ENCODE results near the gene NMNAT1.

- TF ChIP-seq CTCF (IDR thresholded peaks at IDR 0.05) (no peak), POLR2AphosphoS5 (IDR thresholded peaks at IDR 0.05) (no peak), POLR2A (IDR thresholded peaks at IDR 0.05) (no peak), EP300 (IDR thresholded peaks at IDR 0.05; ENCODE audit: low read depth) (no peak)
These were observed 49.2 kb upstream of the NMNAT1 start for GRCh38 chr1:9894115-9894514.

Data from transverse colon (tissue), 4 donors.